AG04449 (cell line): ENCODE measurements around the gene MED29.

Source experiments
- CTCF ChIA-PET: fragments of 350-600 bp; formaldehyde crosslinking; extraction: SDS; loops from one replicate; lab custom pipeline; 2021; ENCODE audit warnings: antibody characterized with exemption; lab: Yijun Ruan, JAX
- POLR2A ChIA-PET: fragments of 400-600, 350-600 bp; formaldehyde crosslinking; extraction: SDS; loops from one replicate; lab custom pipeline; 2020; ENCODE audit warnings: antibody characterized with exemption, inconsistent platforms; lab: Yijun Ruan, JAX
- DNase-seq: peaks from one replicate; pipeline ENCODE4 v3.0.0-alpha.2; 2010; ENCODE audit warnings: low read depth, low spot score
- H3K4me3 ChIP-seq: 2 replicates; pipeline ENCODE4 v1.5.1; 2011; ENCODE audit warnings: low read depth, mild to moderate bottlenecking, control low read depth, low read length
- CTCF ChIP-seq: IDR thresholded peaks from one replicate; pipeline ENCODE4 v1.5.1; 2011; ENCODE audit warnings: mild to moderate bottlenecking, moderate library complexity, low read length, control low read depth, inconsistent platforms; ENCODE audit not compliant: insufficient read depth; ENCODE audit errors: missing control alignments

Gene MED29

GRCh38 chr19:39405958-39406655, 14.9 kb downstream of the MED29 start:
- TF ChIP-seq CTCF = no peak
- peak overlapping the region; percentile 56 for H3K4me3 ChIP-seq
- ChIA-PET CTCF (interaction anchor here (2.4 to 4.3 kb wide), 2 partner anchors 9 to 127 kb away, joined by 7 to 49 read pairs; partner anchors contain the start of gene EID2B), POLR2A (interaction anchor here (0.6 to 3.2 kb wide), 7 partner anchors 8 to 64 kb away, joined by 3 to 26 read pairs (median 6); partner anchors contain the start of genes MED29, PAF1, RPS16 and SAMD4B)
- DNase-seq = no peak

GRCh38 chr19:39406656-39407409, 15.7 kb downstream of the MED29 start, which contains the start of gene ZFP36:
Gene ZFP36, plus strand, starts transcription at chr19:39406847. Its CDS starts 58 bp downstream, at chr19:39406905.
- POLR2A ChIA-PET = interaction anchor here (0.6 to 3.2 kb wide), 8 partner anchors 9 to 65 kb away, joined by 3 to 26 read pairs (median 5); partner anchors contain the start of genes MED29, PAF1, RPS16 and SAMD4B
- peak; percentile 0 for TF ChIP-seq CTCF
- no peak for DNase-seq
- peak within 1 kb of the TSS; percentile 83 for H3K4me3 ChIP-seq
- CTCF ChIA-PET = interaction anchor here (2.4 to 4.3 kb wide), 2 partner anchors 10 to 126 kb away, joined by 7 to 49 read pairs; partner anchors contain the start of gene EID2B

GRCh38 chr19:39407410-39407659, 16.2 kb downstream of the MED29 start:
- no peak for DNase-seq
- H3K4me3 ChIP-seq = peak overlapping the region; percentile 83
- CTCF ChIA-PET = interaction anchor here (0.8 to 4.3 kb wide), 3 partner anchors 10 to 34 kb away, joined by 3 to 49 read pairs (median 4); no protein-coding TSS in a partner anchor
- TF ChIP-seq CTCF = no peak
- POLR2A ChIA-PET = interaction anchor here (0.6 to 3.1 kb wide), 5 partner anchors 9 to 28 kb away, joined by 3 to 24 read pairs (median 6); partner anchors contain the start of genes MED29, PAF1 and RPS16

- CTCF ChIA-PET = interaction anchor here (0.8 to 4.3 kb wide), 3 partner anchors 11 to 33 kb away, joined by 3 to 49 read pairs (median 4); no protein-coding TSS in a partner anchor
- POLR2A ChIA-PET = interaction anchor here (0.6 to 3.1 kb wide), 6 partner anchors 10 to 112 kb away, joined by 3 to 24 read pairs (median 4); partner anchors contain the start of gene RPS16
- DNase-seq = no peak
- TF ChIP-seq CTCF = no peak
- peak overlapping the region; percentile 83 for H3K4me3 ChIP-seq
Measured at GRCh38 chr19:39407660-39408391, 16.6 kb downstream of the MED29 start.

- no peak for DNase-seq
- ChIA-PET POLR2A (interaction anchor here (0.6 to 3.1 kb wide), 6 partner anchors 10 to 112 kb away, joined by 3 to 24 read pairs (median 4); partner anchors contain the start of gene RPS16), CTCF (interaction anchor here (0.8 to 4.3 kb wide), 3 partner anchors 11 to 32 kb away, joined by 3 to 49 read pairs (median 4); no protein-coding TSS in a partner anchor)
- H3K4me3 ChIP-seq = peak overlapping the region; percentile 83
- TF ChIP-seq CTCF = no peak
Measured at GRCh38 chr19:39408392-39409207, 17.4 kb downstream of the MED29 start.
